Nephron (organoid): Measurements from ENCODE around the gene UCN.
"Not testable (repeated sequence)": the region's sequence is repeated elsewhere in the genome, so short reads cannot be mapped to it uniquely, and the experiment has no call there.

Experiments
- H3K27ac Mint-ChIP-seq, 3 experiments: 2 replicates each; pipeline ENCODE4 v1.8.0; 2020; ENCODE audit warnings: mixed read lengths in 3 of 3, mild to moderate bottlenecking in 2 of 3, moderate library complexity in 1 of 3
- H3K27me3 Mint-ChIP-seq: 2 replicates; pipeline ENCODE4 v1.8.0; 2021; ENCODE audit warnings: low read depth, mild to moderate bottlenecking, moderate library complexity, mixed read lengths
- H3K36me3 Mint-ChIP-seq: 2 replicates; pipeline ENCODE4 v1.8.0; 2020; ENCODE audit warnings: low read depth, mixed read lengths
- H3K4me1 Mint-ChIP-seq: 2 replicates; pipeline ENCODE4 v1.8.0; 2020; ENCODE audit warnings: mixed read lengths
- H3K4me3 Mint-ChIP-seq, 3 experiments: 2 replicates each; pipeline ENCODE4 v1.8.0; 2020; ENCODE audit warnings: mild to moderate bottlenecking in 3 of 3, mixed read lengths in 3 of 3, moderate library complexity in 2 of 3
- H3K9me3 Mint-ChIP-seq: 2 replicates; pipeline ENCODE4 v1.8.0; 2020; ENCODE audit warnings: mixed read lengths
- TF ChIP-seq, protein P1 (sequence below), 3 experiments: fragments of 200-600 bp; sonication (generic); IDR thresholded peaks; one replicate each; pipeline ENCODE4 v1.5.0; 2021; ENCODE audit warnings: antibody characterized with exemption in 3 of 3; ENCODE audit not compliant: unreplicated experiment in 3 of 3

The UCN gene, protein sequence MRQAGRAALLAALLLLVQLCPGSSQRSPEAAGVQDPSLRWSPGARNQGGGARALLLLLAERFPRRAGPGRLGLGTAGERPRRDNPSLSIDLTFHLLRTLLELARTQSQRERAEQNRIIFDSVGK

DNA sequence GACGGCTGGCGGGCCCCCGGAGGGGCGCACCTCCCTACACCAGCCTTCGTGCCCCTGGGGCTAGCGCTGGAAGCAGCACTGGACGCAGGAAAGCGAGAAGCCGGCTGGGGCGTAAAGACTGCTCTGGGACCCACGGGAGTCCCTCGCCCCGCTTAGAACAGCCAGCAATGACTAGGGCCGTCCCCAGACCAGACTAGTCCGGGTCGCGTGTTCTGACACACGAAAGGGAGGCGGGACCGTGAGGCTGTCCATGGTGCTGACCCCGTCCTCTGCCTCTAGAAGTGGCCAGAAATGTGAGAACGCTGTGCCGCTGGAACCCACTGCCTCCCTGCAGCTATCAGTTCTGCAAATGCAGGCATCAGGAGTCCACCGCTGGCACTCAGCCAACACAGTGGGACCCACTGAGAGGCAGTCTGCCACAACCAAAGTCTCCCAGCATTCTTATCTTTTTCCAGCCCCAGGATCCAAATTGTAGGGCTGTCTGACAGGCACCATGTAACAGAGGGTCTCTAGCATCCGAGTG, at the start of gene UCN:
UCN (minus strand) TSS at position 87 of the 523 bp plus-strand sequence. CDS start 550 bp downstream, outside the sequence.
- Mint-ChIP-seq H3K4me1 (no peaks in the 10 kb centered on the region), H3K4me3 (no peak within 1 kb of the TSS), H3K36me3 (peaks cover 25% of the 10 kb centered on the region), H3K9me3 (peaks cover 6% of the 10 kb centered on the region), H3K27ac (no peak within 1 kb of the TSS), H3K27me3 (peaks cover 63% of the 10 kb centered on the region)
- TF ChIP-seq, protein P1, sequence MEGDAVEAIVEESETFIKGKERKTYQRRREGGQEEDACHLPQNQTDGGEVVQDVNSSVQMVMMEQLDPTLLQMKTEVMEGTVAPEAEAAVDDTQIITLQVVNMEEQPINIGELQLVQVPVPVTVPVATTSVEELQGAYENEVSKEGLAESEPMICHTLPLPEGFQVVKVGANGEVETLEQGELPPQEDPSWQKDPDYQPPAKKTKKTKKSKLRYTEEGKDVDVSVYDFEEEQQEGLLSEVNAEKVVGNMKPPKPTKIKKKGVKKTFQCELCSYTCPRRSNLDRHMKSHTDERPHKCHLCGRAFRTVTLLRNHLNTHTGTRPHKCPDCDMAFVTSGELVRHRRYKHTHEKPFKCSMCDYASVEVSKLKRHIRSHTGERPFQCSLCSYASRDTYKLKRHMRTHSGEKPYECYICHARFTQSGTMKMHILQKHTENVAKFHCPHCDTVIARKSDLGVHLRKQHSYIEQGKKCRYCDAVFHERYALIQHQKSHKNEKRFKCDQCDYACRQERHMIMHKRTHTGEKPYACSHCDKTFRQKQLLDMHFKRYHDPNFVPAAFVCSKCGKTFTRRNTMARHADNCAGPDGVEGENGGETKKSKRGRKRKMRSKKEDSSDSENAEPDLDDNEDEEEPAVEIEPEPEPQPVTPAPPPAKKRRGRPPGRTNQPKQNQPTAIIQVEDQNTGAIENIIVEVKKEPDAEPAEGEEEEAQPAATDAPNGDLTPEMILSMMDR (IDR thresholded peaks at IDR 0.05; ENCODE audit: unreplicated experiment in 3 of 3): no peak

DNA sequence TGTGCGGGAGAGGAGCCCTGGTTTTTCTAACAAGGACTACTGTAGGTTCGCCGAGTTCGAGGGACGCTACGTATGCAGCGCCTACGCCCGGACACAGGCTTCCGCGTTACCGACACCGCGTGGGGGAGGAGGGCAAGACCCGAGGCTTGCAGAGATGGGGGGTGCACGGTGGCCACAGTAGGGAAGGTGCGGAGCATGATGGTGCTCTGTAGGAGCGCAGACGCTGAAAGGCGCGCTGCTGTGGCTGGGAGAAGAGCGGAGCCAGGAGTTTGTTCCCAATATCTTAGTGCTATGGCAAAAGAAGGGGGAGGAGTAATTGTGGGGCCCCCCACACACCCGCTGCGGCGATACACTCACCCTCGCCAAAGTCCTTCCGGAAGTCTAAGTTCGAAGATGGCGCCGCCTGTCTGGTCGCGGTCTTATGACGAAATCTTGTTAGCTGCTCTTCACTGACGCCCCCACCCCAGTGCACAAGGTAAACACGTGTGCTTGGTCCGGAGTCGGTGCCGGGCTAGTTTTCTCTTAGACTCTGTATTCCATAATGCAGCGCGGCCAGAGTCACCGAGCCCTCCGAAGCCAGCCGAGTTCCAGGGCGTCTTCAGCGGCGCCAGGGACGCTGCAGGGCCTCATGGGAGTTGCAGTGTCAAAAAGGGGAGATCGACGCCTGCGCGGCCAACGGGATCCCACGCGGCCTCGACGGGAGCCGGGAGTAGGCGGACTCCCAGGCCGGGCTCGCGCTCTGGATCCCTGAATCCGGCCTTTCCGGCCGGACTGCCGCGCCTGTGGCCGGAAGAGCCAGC, 48.3 kb upstream of the UCN start, which contains the start of gene GTF3C2:
GTF3C2 (minus strand) TSS at position 383 of the 800 bp plus-strand sequence. CDS start 13,210 bp downstream, outside the sequence.
- H3K27me3 Mint-ChIP-seq: no peaks in the 10 kb centered on the region
- peaks cover 21% of the 10 kb centered on the region for H3K36me3 Mint-ChIP-seq
- peak within 1 kb of the TSS; percentile 98 to 100 (median 98) for H3K27ac Mint-ChIP-seq
- TF ChIP-seq, protein P1 (IDR thresholded peaks at IDR 0.05; ENCODE audit: unreplicated experiment in 3 of 3): no peak
- peaks cover 30% of the 10 kb centered on the region for H3K4me1 Mint-ChIP-seq
- peak within 1 kb of the TSS; percentile 98 to 100 (median 99) for H3K4me3 Mint-ChIP-seq
- peaks cover 3% of the 10 kb centered on the region for H3K9me3 Mint-ChIP-seq

DNA sequence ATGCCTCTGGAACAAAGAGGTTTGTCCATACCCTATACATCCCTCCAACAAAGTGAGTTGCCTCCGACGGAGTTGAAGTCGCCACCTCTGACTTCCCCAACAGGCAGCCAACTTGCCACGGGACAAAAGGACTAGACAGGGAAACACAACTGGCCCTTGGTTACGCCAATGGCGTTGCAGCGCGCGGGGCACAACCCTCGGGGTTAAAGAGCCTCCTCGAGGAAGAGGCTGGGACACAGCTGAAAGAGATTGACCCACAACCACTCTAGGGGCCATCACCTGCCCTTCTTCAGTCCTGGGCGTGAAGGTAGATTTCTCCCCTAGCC, 47.8 kb upstream of the UCN start:
- H3K9me3 Mint-ChIP-seq: peaks cover 3% of the 10 kb centered on the region
- H3K27me3 Mint-ChIP-seq: no peaks in the 10 kb centered on the region
- H3K4me3 Mint-ChIP-seq: peak overlapping the region; percentile 98 to 100 (median 99)
- TF ChIP-seq, protein P1 (IDR thresholded peaks at IDR 0.05; ENCODE audit: unreplicated experiment in 3 of 3): no peak
- H3K27ac Mint-ChIP-seq: peak overlapping the region; percentile 98 to 100 (median 98)
- H3K4me1 Mint-ChIP-seq: peaks cover 30% of the 10 kb centered on the region
- peaks cover 17% of the 10 kb centered on the region for H3K36me3 Mint-ChIP-seq

DNA sequence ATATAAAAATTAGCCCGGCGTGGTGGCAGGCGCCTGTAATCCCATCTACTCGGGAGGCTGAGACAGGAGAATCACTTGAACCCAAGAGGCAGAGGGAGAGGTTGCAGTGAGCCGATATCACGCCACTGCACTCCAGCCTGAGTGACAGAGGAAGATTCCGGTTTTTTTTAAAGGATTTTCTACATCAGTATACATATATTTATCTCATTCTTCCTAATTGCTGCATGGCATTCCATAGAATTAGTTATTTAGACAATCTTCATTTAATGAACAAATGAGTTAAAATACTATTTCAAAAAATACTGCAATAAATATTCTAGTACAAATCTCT, 46.3 kb upstream of the UCN start:
- H3K4me1 Mint-ChIP-seq: peaks cover 30% of the 10 kb centered on the region
- H3K27ac Mint-ChIP-seq: peak overlapping the region in 2 of 3 experiments; percentile 15 to 67

DNA sequence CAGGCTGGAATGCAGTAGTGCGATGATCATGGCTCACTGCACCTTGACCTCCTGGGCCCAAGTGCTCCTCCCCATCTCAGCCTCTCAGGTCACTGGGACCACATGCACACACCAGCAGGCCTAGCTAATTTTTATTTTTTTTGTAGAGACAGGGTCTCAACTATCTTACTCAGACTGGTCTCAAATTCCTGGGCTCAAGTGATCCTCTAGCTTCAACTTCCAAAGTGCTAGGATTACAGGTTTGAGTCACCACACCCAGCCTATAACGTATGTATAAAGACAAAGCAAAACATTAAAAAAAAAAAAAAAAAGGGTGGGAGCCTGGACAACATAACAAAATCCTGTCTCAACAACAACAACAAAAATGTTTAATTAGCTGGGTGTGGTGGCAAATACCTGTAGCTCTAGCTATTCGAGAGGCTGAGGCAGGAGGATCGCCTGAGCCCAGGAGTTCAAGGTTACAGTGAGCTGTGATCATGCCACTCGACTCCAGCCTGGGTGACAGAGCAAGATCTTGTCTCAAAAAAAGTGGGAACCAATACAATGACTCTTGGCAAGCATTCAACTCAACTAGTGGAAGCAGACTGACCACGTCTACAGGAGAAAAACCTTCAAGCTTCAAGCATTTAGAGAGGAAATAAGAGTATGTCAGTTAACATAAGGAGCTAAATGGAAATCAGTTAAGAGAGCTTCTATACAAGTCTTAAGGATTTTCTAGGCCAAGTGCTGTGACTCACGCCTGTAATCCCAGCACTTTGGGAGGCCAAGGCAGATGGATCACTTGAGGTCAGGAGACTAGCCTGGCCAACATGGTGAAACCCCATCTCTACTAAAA, 45.7 kb upstream of the UCN start:
- H3K4me1 Mint-ChIP-seq: peaks cover 30% of the 10 kb centered on the region
- H3K27me3 Mint-ChIP-seq: no peaks in the 10 kb centered on the region
- TF ChIP-seq, protein P1 (IDR thresholded peaks at IDR 0.05; ENCODE audit: unreplicated experiment in 3 of 3): no peak
- H3K36me3 Mint-ChIP-seq: peaks cover 19% of the 10 kb centered on the region
- H3K27ac Mint-ChIP-seq: peak overlapping the region in 2 of 3 experiments; percentile 15 to 67
- peaks cover 3% of the 10 kb centered on the region for H3K9me3 Mint-ChIP-seq
- peak overlapping the region; percentile 77 to 81 (median 78) for H3K4me3 Mint-ChIP-seq

More for the DNA sequence above, 46.3 kb upstream of the UCN start:
- Mint-ChIP-seq H3K9me3 (peaks cover 3% of the 10 kb centered on the region), H3K27me3 (no peaks in the 10 kb centered on the region), H3K4me3 (peak overlapping the region; percentile 98 to 100 (median 99)), H3K36me3 (peaks cover 19% of the 10 kb centered on the region)
- TF ChIP-seq, protein P1 (IDR thresholded peaks at IDR 0.05; ENCODE audit: unreplicated experiment in 3 of 3): no peak

DNA sequence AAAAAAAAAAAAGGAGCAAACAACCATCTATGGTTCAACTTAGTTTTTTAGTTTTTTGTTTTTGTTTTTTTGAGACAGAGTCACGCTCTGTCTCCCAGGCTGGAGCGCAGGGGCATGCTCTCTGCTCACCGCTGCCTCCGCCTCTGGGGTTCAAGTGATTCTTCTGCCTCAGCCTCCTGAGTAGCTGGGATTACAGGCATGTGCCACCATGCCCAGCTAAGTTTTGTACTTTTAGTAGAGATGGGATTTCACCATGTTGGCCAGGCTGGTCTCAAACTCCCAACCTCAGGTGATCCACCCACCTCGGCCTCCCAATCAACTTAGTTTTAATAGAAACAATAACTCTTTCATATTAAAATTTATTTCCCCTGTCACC, 45.1 kb upstream of the UCN start:
- not testable (repeated sequence) for H3K27me3 Mint-ChIP-seq, H3K9me3 Mint-ChIP-seq, H3K4me3 Mint-ChIP-seq
- peak overlapping the region in 1 of 3 experiments; percentile 67 for H3K27ac Mint-ChIP-seq
- peaks cover 25% of the 10 kb centered on the region for H3K4me1 Mint-ChIP-seq
- peaks cover 15% of the 10 kb centered on the region for H3K36me3 Mint-ChIP-seq
